ENCODE measurements around the gene NTF3.

NTF3 gene

GRCh38 chr12:5437182-5437583 lies 5.3 kb downstream of the NTF3 start:
- H3K4me3 ChIP-seq (ENCODE audit: low read length, poor library complexity, severe bottlenecking) = no peak overlapping the region
- no peaks in the 10 kb centered on the region for H3K79me2 ChIP-seq (ENCODE audit: insufficient read depth, low read length)

GRCh38 chr12:5437589-5437988 lies 5.7 kb downstream of the NTF3 start:
- H3K9me3 ChIP-seq (ENCODE audit: insufficient read depth, low read depth, low read length) = no peaks in the 10 kb centered on the region
- H3K79me2 ChIP-seq (ENCODE audit: insufficient read depth, low read length) = no peaks in the 10 kb centered on the region
- H3K9me2 ChIP-seq (replicated peaks; ENCODE audit: low read depth, low read length) = no peaks in the 10 kb centered on the region
- no peaks in the 10 kb centered on the region for H3K27me3 ChIP-seq (ENCODE audit: insufficient read depth, low read length, poor library complexity, severe bottlenecking)
- no peaks in the 10 kb centered on the region for H3F3A ChIP-seq (ENCODE audit: low read depth)
- no peaks in the 10 kb centered on the region for H4K20me1 ChIP-seq (ENCODE audit: insufficient read depth, low read length, poor library complexity, severe bottlenecking)
- H3K36me3 ChIP-seq (ENCODE audit: insufficient read depth, low read length) = no peaks in the 10 kb centered on the region
- H3K4me1 ChIP-seq (ENCODE audit: insufficient read depth, low read length, poor library complexity, severe bottlenecking) = no peaks in the 10 kb centered on the region
- H3K4me3 ChIP-seq (ENCODE audit: low read length, poor library complexity, severe bottlenecking) = no peak overlapping the region
- H2AFZ ChIP-seq (ENCODE audit: low read length) = no peak overlapping the region
- TF ChIP-seq CTCF (conservative IDR thresholded peaks at IDR 0.05; ENCODE audit: low read length) (no peak), EZH2phosphoT487 (IDR thresholded peaks at IDR 0.05; ENCODE audit: borderline replicate concordance) (no peak)
- H3K4me2 ChIP-seq (ENCODE audit: low read depth, low read length, poor library complexity, severe bottlenecking) = no peak overlapping the region
- no peak overlapping the region for H3K9ac ChIP-seq (ENCODE audit: low read depth, low read length, poor library complexity, severe bottlenecking)

More at GRCh38 chr12:5437182-5437583, 5.3 kb downstream of the NTF3 start:
- H3K4me1 ChIP-seq (ENCODE audit: insufficient read depth, low read length, poor library complexity, severe bottlenecking) = no peaks in the 10 kb centered on the region
- TF ChIP-seq CTCF (conservative IDR thresholded peaks at IDR 0.05; ENCODE audit: low read length) (no peak), EZH2phosphoT487 (IDR thresholded peaks at IDR 0.05; ENCODE audit: borderline replicate concordance) (no peak)
- no peak overlapping the region for H2AFZ ChIP-seq (ENCODE audit: low read length)
- no peaks in the 10 kb centered on the region for H4K20me1 ChIP-seq (ENCODE audit: insufficient read depth, low read length, poor library complexity, severe bottlenecking)
- no peaks in the 10 kb centered on the region for H3K9me2 ChIP-seq (replicated peaks; ENCODE audit: low read depth, low read length)
- no peaks in the 10 kb centered on the region for H3K9me3 ChIP-seq (ENCODE audit: insufficient read depth, low read depth, low read length)
- H3K27me3 ChIP-seq (ENCODE audit: insufficient read depth, low read length, poor library complexity, severe bottlenecking) = no peaks in the 10 kb centered on the region
- no peaks in the 10 kb centered on the region for H3K36me3 ChIP-seq (ENCODE audit: insufficient read depth, low read length)
- no peak overlapping the region for H3K9ac ChIP-seq (ENCODE audit: low read depth, low read length, poor library complexity, severe bottlenecking)
- H3K4me2 ChIP-seq (ENCODE audit: low read depth, low read length, poor library complexity, severe bottlenecking) = no peak overlapping the region
- no peaks in the 10 kb centered on the region for H3F3A ChIP-seq (ENCODE audit: low read depth)

- no peak overlapping the region for H3K9ac ChIP-seq (ENCODE audit: low read depth, low read length, poor library complexity, severe bottlenecking)
- no peak overlapping the region for H2AFZ ChIP-seq (ENCODE audit: low read length)
- H3K4me2 ChIP-seq (ENCODE audit: low read depth, low read length, poor library complexity, severe bottlenecking) = no peak overlapping the region
- H3K4me3 ChIP-seq (ENCODE audit: low read length, poor library complexity, severe bottlenecking) = no peak overlapping the region
- H3F3A ChIP-seq (ENCODE audit: low read depth) = no peaks in the 10 kb centered on the region
- no peaks in the 10 kb centered on the region for H3K4me1 ChIP-seq (ENCODE audit: insufficient read depth, low read length, poor library complexity, severe bottlenecking)
- no peaks in the 10 kb centered on the region for H3K36me3 ChIP-seq (ENCODE audit: insufficient read depth, low read length)
- no peaks in the 10 kb centered on the region for H3K9me2 ChIP-seq (replicated peaks; ENCODE audit: low read depth, low read length)
- H4K20me1 ChIP-seq (ENCODE audit: insufficient read depth, low read length, poor library complexity, severe bottlenecking) = no peaks in the 10 kb centered on the region
- no peaks in the 10 kb centered on the region for H3K27me3 ChIP-seq (ENCODE audit: insufficient read depth, low read length, poor library complexity, severe bottlenecking)
- H3K9me3 ChIP-seq (ENCODE audit: insufficient read depth, low read depth, low read length) = no peaks in the 10 kb centered on the region
- TF ChIP-seq EZH2phosphoT487 (IDR thresholded peaks at IDR 0.05; ENCODE audit: borderline replicate concordance) = no peak
- no peak for TF ChIP-seq CTCF (conservative IDR thresholded peaks at IDR 0.05; ENCODE audit: low read length)
- no peaks in the 10 kb centered on the region for H3K79me2 ChIP-seq (ENCODE audit: insufficient read depth, low read length)
Measured at GRCh38 chr12:5438671-5439200, 6.8 kb downstream of the NTF3 start.

Data from Loucy (cell line).